Kidney epithelial cell (primary cell): ENCODE results near the gene TMEM139. TPM values are rescaled to one million over a fixed set of nuclear protein-coding genes. Genes with fewer than 3 reads are reported as not detected.

ENCODE experiments used
- DNase-seq: peaks from one replicate; pipeline ENCODE4 v3.0.0-alpha.2; 2010; ENCODE audit warnings: low read depth
- H3K27me3 ChIP-seq: 2 replicates; pipeline ENCODE4 v1.6.0; 2011; ENCODE audit warnings: low read length; ENCODE audit not compliant: control insufficient read depth, insufficient read depth
- H3K36me3 ChIP-seq: 2 replicates; pipeline ENCODE4 v1.5.1; 2011; ENCODE audit warnings: low read length; ENCODE audit not compliant: control insufficient read depth, insufficient read depth
- H3K4me3 ChIP-seq: 2 replicates; pipeline ENCODE4 v1.5.1; 2011; ENCODE audit warnings: low read depth, mild to moderate bottlenecking, control low read depth, low read length
- total RNA-seq: library from RNA; depleted of rRNA; stranded (reverse); fragments of >200 nt; gene quantifications from 2 replicates; pipeline ENCODE4 v1.2.3, GENCODE V29; 2015
- TF ChIP-seq, protein P1 (sequence below): IDR thresholded peaks from 2 replicates; pipeline ENCODE4 v1.5.1; 2011; ENCODE audit warnings: mild to moderate bottlenecking, moderate library complexity, low read length, control low read depth, inconsistent platforms; ENCODE audit not compliant: insufficient read depth, poor library complexity, severe bottlenecking

Gene TMEM139
- total RNA-seq, 1 donor from 2014 or later = 11.9 TPM

DNA sequence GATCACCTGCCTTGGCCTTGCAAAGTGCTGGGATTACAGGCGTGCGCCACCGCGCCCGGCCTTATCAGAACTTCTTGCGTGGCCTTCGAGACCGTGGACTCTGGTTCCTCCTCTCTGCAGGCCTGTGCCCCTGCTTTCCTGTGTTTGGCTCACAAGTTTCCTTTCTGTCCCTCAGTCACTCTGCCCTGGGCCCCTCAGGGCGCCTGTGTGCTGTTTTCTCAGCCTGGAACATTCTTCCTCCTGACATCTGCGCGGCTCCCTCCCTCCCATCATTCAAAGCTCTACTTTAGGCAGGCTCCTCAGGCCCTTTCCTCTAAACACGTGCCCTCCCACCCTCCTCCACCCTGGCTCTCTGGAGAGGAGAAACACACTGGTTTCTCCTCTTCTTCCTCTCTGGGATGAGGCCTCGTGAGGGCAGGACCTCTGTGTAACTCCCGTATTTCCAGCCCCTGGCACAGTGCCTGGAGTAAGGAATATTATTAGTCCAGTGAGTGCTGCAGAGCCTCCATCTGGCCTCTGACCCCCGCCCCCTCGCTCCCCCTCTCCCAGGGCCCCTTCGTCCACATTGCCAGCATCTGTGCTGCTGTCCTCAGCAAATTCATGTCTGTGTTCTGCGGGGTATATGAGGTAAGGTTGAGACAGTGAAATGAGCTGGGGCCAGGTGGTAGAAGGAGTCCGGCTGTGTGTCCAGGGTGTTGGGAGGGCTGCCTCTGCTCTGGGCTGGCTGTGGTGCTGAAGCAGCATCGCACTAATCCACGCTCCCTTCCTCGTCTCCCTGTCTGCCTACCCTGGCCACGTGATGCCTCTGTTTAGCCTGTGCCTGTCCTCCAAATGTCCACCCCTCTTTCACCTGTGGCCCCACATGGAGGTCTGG is 38.2 kb downstream of the TMEM139 start:
- DNase-seq = no peak
- Histone ChIP-seq H3K36me3 (no peaks in the 10 kb centered on the region), H3K27me3 (peaks cover 2% of the 10 kb centered on the region), H3K4me3 (no peak overlapping the region)
- TF ChIP-seq, protein P1, sequence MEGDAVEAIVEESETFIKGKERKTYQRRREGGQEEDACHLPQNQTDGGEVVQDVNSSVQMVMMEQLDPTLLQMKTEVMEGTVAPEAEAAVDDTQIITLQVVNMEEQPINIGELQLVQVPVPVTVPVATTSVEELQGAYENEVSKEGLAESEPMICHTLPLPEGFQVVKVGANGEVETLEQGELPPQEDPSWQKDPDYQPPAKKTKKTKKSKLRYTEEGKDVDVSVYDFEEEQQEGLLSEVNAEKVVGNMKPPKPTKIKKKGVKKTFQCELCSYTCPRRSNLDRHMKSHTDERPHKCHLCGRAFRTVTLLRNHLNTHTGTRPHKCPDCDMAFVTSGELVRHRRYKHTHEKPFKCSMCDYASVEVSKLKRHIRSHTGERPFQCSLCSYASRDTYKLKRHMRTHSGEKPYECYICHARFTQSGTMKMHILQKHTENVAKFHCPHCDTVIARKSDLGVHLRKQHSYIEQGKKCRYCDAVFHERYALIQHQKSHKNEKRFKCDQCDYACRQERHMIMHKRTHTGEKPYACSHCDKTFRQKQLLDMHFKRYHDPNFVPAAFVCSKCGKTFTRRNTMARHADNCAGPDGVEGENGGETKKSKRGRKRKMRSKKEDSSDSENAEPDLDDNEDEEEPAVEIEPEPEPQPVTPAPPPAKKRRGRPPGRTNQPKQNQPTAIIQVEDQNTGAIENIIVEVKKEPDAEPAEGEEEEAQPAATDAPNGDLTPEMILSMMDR = no peak

DNA sequence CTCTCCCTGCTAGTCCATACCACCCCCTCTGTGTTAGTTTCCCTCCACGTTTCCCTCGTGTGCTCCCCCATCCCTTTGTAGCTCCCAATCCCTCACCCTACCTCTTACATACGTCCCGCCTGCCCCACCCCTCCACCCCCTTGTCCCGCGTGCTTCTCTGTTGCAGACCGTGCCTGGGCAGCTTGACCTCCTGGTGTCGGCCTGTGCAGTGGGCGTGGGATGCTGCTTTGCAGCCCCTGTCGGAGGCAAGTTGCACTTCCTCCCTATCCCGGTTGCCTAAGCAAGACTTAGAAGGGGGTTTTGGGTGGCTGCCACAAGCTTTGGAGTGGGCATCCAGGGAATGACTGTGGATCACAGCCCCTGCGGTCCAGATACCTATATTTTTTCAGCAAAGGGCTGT is 38.9 kb downstream of the TMEM139 start:
- DNase-seq = no peak
- Histone ChIP-seq H3K4me3 (no peak overlapping the region), H3K36me3 (no peaks in the 10 kb centered on the region), H3K27me3 (peaks cover 2% of the 10 kb centered on the region)
- TF ChIP-seq, protein P1 = no peak

DNA sequence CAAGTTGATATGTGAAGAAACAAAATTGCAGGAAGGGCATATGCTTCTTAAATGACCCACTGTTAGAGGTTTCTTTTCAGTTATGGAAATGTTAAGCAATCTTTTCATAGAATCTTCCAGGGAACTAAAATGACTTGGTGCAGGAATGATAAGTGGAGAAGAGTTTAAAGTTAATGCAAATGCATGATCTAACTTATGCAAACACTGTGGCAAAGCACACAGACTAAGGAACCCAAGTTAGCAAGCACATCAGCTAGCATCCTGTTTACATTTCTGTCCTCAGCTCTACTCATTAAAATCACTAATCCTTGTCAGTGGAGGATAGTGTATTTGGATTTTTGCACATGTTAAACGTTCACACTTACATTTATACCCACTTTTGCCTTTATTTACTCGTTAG is 40.5 kb downstream of the TMEM139 start:
- Histone ChIP-seq H3K4me3 (no peak overlapping the region), H3K27me3 (peaks cover 2% of the 10 kb centered on the region), H3K36me3 (no peaks in the 10 kb centered on the region)
- DNase-seq = no peak
- TF ChIP-seq, protein P1 = no peak

DNA sequence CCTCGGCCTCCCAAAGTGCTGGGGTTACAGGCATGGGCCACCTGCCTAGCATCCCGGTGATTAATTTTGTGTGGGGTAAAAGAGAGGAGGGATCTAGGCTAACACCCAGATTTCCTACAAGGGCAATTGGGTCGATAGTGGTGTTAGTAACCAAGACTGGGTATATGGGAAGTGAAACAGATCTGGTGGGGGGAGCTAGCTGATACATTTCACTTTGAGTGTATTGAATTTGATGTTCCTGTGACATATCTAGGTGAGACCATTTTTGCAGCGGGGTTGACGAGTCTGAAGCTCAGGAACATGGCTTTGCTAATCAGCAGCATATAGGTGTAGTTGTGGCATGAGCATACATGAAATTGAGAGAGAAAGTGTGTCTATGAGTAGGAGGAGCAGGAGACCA is 43.1 kb downstream of the TMEM139 start:
- H3K36me3 ChIP-seq = no peaks in the 10 kb centered on the region
- TF ChIP-seq, protein P1 = no peak

DNA sequence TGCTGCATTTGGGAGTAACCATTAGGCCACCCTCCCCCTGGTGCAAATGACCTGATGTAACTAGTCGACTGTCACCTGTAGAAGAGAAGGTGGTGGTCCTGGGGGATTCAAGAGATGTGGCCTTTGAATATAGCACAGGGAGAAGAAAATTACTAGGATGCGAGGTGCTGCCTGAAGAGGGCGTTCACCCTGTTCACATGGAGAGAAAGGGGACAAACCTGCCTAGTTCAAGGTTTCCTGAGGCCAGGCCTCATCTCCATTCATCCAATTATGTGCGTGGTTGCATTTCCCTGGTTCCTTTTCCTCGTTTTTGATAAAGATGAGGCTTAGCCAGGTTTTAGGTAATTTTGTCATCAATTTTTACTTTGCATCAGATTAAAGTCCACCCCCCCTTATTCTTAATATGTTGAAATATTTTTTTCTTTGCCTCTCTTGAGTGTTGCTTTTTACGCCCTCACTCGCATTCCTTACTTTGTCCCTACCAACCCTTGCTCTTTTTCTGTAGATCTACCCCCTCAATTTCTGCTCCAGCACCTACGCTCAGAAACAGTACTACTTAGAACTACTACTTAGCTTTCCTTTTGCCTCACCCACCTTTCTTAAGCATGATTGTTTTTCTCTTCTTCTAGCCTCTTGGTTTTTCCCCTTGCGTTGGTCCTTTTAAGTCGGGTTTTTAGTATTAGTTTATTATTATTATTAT is 44.9 kb downstream of the TMEM139 start:
- no peaks in the 10 kb centered on the region for H3K27me3 ChIP-seq
- no peak for DNase-seq
- TF ChIP-seq, protein P1 = no peak
- H3K4me3 ChIP-seq = no peak overlapping the region
- no peaks in the 10 kb centered on the region for H3K36me3 ChIP-seq

More for the DNA sequence above, 43.1 kb downstream of the TMEM139 start:
- Histone ChIP-seq H3K4me3 (no peak overlapping the region), H3K27me3 (peaks cover 2% of the 10 kb centered on the region)
- DNase-seq = no peak
